Measurements from ENCODE around the gene LPAR1.
"Not testable (repeated sequence)": the region's sequence is repeated elsewhere in the genome, so short reads cannot be mapped to it uniquely, and the experiment has no call there.

LPAR1 gene

GRCh38 chr9:110872920-110873319 is 165.3 kb downstream of the LPAR1 start:
- DNase-seq (ENCODE audit: low spot score): no peak

GRCh38 chr9:110871736-110872135 is 166.5 kb downstream of the LPAR1 start:
- no peak for DNase-seq (ENCODE audit: low spot score)

DNA sequence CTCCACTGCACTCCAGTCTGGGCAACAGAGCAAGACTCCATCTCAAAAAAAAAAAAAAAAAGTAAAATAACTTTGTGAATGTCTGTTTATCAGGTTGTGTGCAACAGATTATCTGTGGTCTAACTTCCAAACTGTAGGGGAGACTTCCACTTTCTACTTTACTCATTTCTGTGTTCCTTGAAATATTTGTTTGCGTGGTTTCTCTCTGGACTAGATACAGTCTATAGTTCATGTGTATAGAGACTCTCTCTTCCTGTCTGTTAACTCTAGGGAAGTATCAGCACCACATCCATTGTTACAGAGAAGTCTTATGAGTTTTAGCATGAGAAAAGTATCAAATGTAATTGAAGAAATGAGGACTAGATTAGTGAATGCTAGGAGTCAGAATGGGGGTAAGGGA is 168.3 kb downstream of the LPAR1 start:
- no peak for DNase-seq (ENCODE audit: low spot score)

GRCh38 chr9:110864011-110864410 is 174.3 kb downstream of the LPAR1 start:
- DNase-seq (ENCODE audit: low spot score): no peak

- DNase-seq (ENCODE audit: low spot score): not testable (repeated sequence)
These were observed 176.7 kb downstream of the LPAR1 start for GRCh38 chr9:110861370-110862110.

GRCh38 chr9:110856772-110857171 is 181.5 kb downstream of the LPAR1 start:
- no peak for DNase-seq (ENCODE audit: low spot score)

DNA sequence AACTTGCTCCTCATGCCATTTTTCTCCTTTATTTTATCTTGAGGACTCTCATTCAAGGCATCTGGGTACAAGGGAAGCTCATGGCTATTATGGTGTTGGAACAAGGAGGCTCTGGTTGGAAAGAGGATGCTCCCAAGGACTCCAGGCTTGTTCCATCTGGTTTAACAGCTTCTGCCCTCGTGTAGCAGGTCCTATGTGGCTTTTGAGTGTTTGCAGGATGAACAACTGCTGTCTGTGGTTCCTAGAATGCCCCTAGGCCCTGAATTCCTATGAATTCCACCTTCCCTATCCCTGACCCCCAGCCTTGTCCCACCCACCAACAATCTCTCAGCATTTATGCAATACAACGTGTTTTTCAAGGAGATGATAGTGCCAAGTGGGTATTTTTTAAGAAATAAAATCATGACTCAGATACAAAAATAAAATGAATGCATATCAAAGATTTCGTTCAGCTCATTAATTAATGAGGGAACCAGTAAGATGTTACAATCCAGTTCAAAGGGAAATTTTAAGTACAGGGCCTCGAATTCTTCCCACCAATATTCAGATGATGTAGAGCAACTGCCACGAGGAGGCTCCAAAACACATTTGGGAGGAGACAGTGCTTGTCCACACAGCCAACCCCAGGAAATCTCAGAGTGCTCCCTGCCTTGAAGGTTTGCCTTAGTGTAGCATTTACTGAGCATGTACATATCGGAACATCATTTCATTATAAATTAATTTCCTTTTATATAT is 187.7 kb downstream of the LPAR1 start:
- no peak for DNase-seq (ENCODE audit: low spot score)

- DNase-seq (ENCODE audit: low spot score): no peak
These were observed 190.6 kb downstream of the LPAR1 start for GRCh38 chr9:110847671-110848070.

DNA sequence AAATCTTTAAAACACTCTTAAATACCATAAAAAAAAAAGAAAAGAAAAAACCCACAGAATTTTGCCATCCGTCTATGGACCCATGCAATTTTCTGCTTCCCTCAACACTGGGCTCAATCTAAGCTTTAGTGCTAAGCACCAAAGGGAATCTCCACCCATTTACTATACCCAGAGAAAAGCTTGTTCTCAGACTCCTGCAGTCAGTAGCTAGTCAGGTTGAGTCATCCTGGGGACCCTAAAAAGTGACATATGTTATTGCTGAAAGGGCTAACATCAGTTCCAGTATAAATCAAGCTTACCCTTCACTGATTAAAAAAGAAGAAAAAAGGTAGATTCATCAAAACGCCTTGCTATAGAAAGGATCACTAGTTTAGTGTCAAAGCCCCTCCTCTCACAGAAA is 192.1 kb downstream of the LPAR1 start:
- no peak for DNase-seq (ENCODE audit: low spot score)

- no peak for DNase-seq (ENCODE audit: low spot score)
These were observed 194.1 kb downstream of the LPAR1 start for GRCh38 chr9:110844121-110844520.

DNA sequence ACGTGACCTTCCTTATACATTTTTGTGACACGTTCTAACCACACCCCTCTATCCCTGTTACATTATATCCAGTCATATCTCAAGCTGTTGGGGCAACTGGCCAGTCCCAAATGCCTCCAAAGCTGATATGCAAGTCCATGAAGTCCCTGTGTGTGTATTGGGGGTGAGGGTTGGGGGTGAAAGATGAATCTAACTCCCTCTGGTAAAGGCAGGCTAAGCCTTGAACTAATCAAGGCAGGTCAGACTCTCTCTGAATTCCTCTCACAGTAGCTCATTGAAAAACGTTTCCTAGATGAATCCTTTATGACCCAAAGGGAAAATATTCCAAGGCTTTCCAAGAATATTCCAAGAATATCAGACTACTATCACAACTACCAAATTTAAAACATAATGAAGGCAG is 195.3 kb downstream of the LPAR1 start:
- no peak for DNase-seq (ENCODE audit: low spot score)

GRCh38 chr9:110842169-110842568 is 196.1 kb downstream of the LPAR1 start:
- DNase-seq (ENCODE audit: low spot score): no peak

GRCh38 chr9:110837401-110838005 is 200.8 kb downstream of the LPAR1 start:
- DNase-seq (ENCODE audit: low spot score): no peak

GRCh38 chr9:110835859-110836271 is 202.4 kb downstream of the LPAR1 start:
- DNase-seq (ENCODE audit: low spot score): no peak

DNA sequence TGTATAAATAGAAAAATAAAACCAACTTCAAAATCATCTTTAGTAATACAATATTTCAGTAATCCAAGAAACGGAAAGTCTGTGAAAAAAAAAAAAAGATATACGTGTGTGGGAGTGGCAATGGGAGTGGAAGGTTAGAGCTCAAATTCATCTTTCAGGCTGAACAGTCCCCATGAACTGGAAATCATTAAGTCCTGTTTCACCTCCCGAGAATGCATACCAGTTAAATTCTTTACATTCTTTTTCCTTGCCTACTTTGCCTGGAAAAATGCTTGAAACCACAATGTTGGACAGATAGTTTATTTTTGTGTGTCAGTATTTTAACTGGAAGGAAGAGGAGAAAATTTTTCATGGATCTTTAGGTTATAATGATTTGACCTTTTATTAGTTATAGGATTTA is 202.9 kb downstream of the LPAR1 start:
- DNase-seq (ENCODE audit: low spot score): no peak

GRCh38 chr9:110832926-110833325 is 205.3 kb downstream of the LPAR1 start:
- DNase-seq (ENCODE audit: low spot score): no peak

GRCh38 chr9:110830495-110830894 is 207.8 kb downstream of the LPAR1 start:
- no peak for DNase-seq (ENCODE audit: low spot score)

DNA sequence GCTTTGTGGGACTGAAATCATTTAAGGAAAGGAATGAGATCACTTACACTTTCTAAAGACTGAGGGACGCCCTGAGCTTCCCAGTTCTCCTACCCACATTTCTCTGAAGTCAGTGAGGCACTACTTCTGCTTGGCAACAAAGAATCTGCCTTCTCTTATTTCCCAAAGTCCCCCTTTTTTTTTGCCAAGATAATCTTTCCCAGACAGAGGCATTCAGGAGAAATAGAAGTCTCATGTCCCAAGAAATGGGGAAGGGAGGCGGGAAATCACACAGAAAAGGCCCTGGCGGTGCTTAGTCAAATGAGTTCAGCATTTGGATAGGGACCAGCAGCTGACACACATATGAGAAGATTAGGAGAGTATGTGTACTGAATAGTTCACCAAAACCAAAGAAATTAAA is 210.0 kb downstream of the LPAR1 start:
- no peak for DNase-seq (ENCODE audit: low spot score)

DNA sequence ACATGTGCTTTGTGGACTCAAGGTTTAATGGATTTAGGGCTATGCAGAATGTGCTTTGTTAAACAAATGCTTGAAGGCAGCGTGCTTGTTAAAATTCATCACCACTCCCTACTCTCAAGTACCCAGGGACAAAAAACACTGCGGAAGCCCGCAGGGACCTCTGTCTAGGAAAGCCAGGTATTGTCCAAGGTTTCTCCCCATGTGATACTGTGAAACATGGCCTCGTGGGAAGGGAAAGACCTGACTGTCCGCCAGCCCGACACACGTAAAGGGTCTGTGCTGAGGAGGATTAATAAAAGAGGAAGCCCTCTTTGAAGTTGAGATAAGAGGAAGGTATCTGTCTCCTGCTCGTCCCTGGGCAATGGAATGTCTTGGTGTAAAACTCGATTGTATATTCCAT is 211.9 kb downstream of the LPAR1 start:
- DNase-seq (ENCODE audit: low spot score): not testable (repeated sequence)

- DNase-seq (ENCODE audit: low spot score): no peak
These were observed 212.3 kb downstream of the LPAR1 start for GRCh38 chr9:110825950-110826349.

DNA sequence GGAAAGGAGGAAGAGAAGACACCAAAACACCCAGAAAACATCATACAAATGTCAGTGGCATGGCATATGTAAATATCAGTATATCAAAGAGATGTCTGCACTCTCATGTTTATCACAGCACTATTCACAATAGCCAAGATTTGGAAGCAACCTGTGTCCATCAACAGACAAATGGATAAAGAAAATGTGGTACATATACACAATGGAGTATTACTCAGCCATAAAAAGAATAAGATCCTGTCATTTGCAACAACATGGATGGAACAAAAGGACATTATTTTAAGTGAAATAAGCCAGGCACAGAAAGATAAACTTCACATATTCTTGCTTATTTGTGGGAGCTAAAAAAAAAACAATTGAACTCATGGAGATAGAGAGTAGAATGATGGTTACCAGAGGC is 213.1 kb downstream of the LPAR1 start:
- DNase-seq (ENCODE audit: low spot score): not testable (repeated sequence)

Measured in CD4-positive, alpha-beta T cell treated with Interleukin-15 for 4 hours (primary cell).